Liver (tissue), 9 donors: ENCODE data around the gene CD244. TPM values are rescaled to one million over a fixed set of nuclear protein-coding genes. Genes with fewer than 3 reads are reported as not detected.

Experiments used
- DNase-seq: peaks from one replicate; pipeline ENCODE4 v3.0.0-alpha.2; 2017; ENCODE audit warnings: low spot score
- H3K27ac ChIP-seq, 2 donors: one replicate each; pipeline ENCODE4 v1.7.0; 2013; ENCODE audit warnings: inconsistent platforms in 2 of 2, low read length in 2 of 2, control low read depth in 1 of 2, low read depth in 1 of 2, mild to moderate bottlenecking in 1 of 2
- H3K27me3 ChIP-seq, 4 donors: one replicate each; pipeline versions ENCODE4 v1.6.1 to v1.7.0; 2013; ENCODE audit warnings: low read length in 3 of 4, inconsistent platforms in 1 of 4, mild to moderate bottlenecking in 1 of 4, moderate library complexity in 1 of 4; ENCODE audit not compliant: control insufficient read depth in 4 of 4, insufficient read depth in 4 of 4
- H3K36me3 ChIP-seq, 4 donors: one replicate each; pipeline versions ENCODE4 v1.6.1 to v1.7.0; 2013; ENCODE audit warnings: low read length in 3 of 4, mild to moderate bottlenecking in 3 of 4, low read depth in 1 of 4, moderate library complexity in 1 of 4; ENCODE audit not compliant: control insufficient read depth in 4 of 4, insufficient read depth in 3 of 4
- H3K4me1 ChIP-seq, 4 donors: one replicate each; pipeline versions ENCODE4 v1.6.1 to v1.7.0; 2013; ENCODE audit warnings: low read length in 3 of 4, mild to moderate bottlenecking in 3 of 4, moderate library complexity in 1 of 4; ENCODE audit not compliant: control insufficient read depth in 4 of 4, insufficient read depth in 4 of 4
- H3K4me3 ChIP-seq, 3 donors: one replicate each; pipeline versions ENCODE4 v1.6.1 to v1.7.0; 2013; ENCODE audit warnings: low read length in 3 of 3, control low read depth in 1 of 3, low read depth in 1 of 3, mild to moderate bottlenecking in 1 of 3
- H3K9ac ChIP-seq, 2 donors: one replicate each; pipeline ENCODE4 v1.7.0; 2013; ENCODE audit warnings: low read length in 2 of 2, mild to moderate bottlenecking in 2 of 2, moderate library complexity in 2 of 2, control low read depth in 1 of 2, low read depth in 1 of 2
- H3K9me3 ChIP-seq, 4 donors: one replicate each; pipeline versions ENCODE4 v1.6.1 to v1.7.0; 2013; ENCODE audit warnings: low read length in 3 of 4; ENCODE audit not compliant: control insufficient read depth in 4 of 4
- FOXA2 ChIP-seq: IDR thresholded peaks from 2 replicates; pipeline ENCODE4 v1.6.1; 2016; ENCODE audit warnings: antibody characterized with exemption
- GABPA ChIP-seq, 2 donors: IDR thresholded peaks in 1 of 2; conservative IDR thresholded peaks in 1 of 2; 2 replicates each; pipeline ENCODE4 v1.6.1; 2016; ENCODE audit warnings: antibody characterized with exemption in 2 of 2, mild to moderate bottlenecking in 1 of 2, moderate library complexity in 1 of 2
- HNF4G ChIP-seq: IDR thresholded peaks from 2 replicates; pipeline ENCODE4 v1.6.1; 2016; ENCODE audit warnings: antibody characterized with exemption
- NR2F2 ChIP-seq: IDR thresholded peaks from 2 replicates; pipeline ENCODE4 v1.6.1; 2016; ENCODE audit warnings: antibody characterized with exemption
- RAD21 ChIP-seq, 2 donors: IDR thresholded peaks; 2 replicates each; pipeline ENCODE4 v1.6.1; 2016; ENCODE audit warnings: antibody characterized with exemption in 2 of 2, mild to moderate bottlenecking in 2 of 2
- RXRA ChIP-seq, 2 donors: IDR thresholded peaks; 2 replicates each; pipeline ENCODE4 v1.6.1; 2017 to 2018; ENCODE audit warnings: antibody characterized with exemption in 2 of 2, mild to moderate bottlenecking in 1 of 2
- TAF1 ChIP-seq: conservative IDR thresholded peaks from 2 replicates; pipeline ENCODE4 v1.6.1; 2016; ENCODE audit warnings: antibody characterized with exemption, mild to moderate bottlenecking
- YY1 ChIP-seq: IDR thresholded peaks from 2 replicates; pipeline ENCODE4 v1.6.1; 2016; ENCODE audit warnings: antibody characterized with exemption, mild to moderate bottlenecking
- WGBS: extraction: QIAGEN DNeasy Blood & Tissue Kit; methylation state at CpG from one replicate; pipeline ENCODE4 v1.1.7; 2013; 5-methylcytosine and 5-hydroxymethylcytosine counted together
- polyA plus RNA-seq, 2 donors: library from polyadenylated mRNA; stranded (reverse) in 1 of 2; unstranded in 1 of 2; fragments of 200-250 nt in 1 of 2; fragments of >200 nt in 1 of 2; fragmentation: Nextera tagmentation in 1 of 2; extraction: Ambion mirVana in 1 of 2; gene quantifications; one replicate each; pipeline versions ENCODE4 v1.2.1 to v1.2.3, GENCODE V29; 2013 to 2015
- total RNA-seq, 2 donors: library from RNA; depleted of rRNA; stranded (reverse); fragments of >200 nt; gene quantifications; one replicate each; pipeline ENCODE4 v1.2.3, GENCODE V29; 2014
- TF ChIP-seq, protein P1 (sequence below): IDR thresholded peaks from 2 replicates; pipeline ENCODE4 v1.6.1; 2016; ENCODE audit warnings: antibody characterized with exemption
- TF ChIP-seq, protein P2 (sequence below): fragments of 150-350 bp; IDR thresholded peaks from 2 replicates; pipeline ENCODE4 v1.5.1; 2017; ENCODE audit warnings: improper control_type of control experiment, low read depth, low read length; ENCODE audit not compliant: missing input control
- donor health status: healthy.
- donor health status: healthy.
- donor health status: healthy.
- donor health status: healthy.
- donor health status: healthy.

The CD244 gene
- total and polyA plus RNA-seq, 4 donors: 0.85 to 6.6 (median 1.8) TPM

DNA sequence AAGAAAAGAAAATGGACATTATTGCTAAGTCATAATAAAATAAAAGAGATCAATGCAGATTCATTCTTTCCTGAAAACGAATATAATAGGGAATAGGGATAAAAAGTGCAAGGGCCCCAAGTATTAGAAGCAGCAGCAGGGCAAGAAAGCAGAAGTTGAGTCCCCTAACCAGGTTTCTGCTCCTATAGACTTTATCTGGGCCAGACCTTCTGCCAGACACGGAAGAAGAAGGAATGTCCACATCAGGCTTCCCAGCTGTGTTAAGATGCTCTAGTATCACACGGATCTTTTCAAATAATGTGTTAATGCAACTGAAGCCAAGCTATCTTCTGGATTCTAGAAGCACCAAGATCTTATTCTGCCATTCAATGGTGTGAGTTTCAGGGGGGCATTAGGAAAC is 26.9 kb downstream of the CD244 start:
- no peaks in the 10 kb centered on the region for H3K9me3 ChIP-seq
- WGBS: 71% methylated on average over 3 of the region's 3 CpGs
- H3K27me3 ChIP-seq: no peaks in the 10 kb centered on the region
- no peaks in the 10 kb centered on the region for H3K36me3 ChIP-seq
- H3K9ac ChIP-seq: no peak overlapping the region
- H3K27ac ChIP-seq: no peak overlapping the region
- no peak for DNase-seq
- no peak for TF ChIP-seq RXRA (IDR thresholded peaks at IDR 0.05)
- TF ChIP-seq GABPA (IDR thresholded peaks at IDR 0.05 in 1 of 2, conservative IDR thresholded peaks at IDR 0.05 in 1 of 2): no peak
- H3K4me3 ChIP-seq: no peak overlapping the region
- no peaks in the 10 kb centered on the region for H3K4me1 ChIP-seq

DNA sequence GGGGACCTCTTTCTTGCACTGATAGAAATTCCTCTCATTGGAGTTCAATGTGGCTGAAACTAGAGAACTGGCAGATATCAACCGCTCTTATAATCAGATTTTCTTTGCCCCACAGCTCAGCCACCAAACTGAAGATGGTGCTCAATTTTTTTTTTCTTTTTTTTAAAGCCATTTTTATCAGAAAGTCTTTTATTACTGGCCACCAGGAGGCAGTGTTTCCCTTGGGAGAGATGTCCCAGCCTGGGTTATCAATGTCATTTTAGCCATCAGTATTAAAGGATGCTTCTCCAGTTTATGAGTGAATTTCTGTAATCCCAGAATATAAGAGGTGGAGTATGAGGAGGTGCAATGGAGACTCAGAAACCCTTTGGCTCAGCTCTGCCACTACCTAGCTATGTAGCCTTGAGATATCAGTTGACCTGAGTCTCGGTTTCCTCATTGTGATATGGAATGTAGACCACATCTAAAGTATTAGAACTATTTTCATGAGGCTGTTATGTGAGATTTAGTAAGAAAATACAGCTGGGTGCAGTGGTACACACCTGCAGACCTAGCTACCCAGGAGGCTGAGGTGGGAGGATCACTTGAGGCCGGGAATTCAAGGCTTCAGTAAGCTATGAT is 27.6 kb downstream of the CD244 start:
- DNase-seq: no peak

DNA sequence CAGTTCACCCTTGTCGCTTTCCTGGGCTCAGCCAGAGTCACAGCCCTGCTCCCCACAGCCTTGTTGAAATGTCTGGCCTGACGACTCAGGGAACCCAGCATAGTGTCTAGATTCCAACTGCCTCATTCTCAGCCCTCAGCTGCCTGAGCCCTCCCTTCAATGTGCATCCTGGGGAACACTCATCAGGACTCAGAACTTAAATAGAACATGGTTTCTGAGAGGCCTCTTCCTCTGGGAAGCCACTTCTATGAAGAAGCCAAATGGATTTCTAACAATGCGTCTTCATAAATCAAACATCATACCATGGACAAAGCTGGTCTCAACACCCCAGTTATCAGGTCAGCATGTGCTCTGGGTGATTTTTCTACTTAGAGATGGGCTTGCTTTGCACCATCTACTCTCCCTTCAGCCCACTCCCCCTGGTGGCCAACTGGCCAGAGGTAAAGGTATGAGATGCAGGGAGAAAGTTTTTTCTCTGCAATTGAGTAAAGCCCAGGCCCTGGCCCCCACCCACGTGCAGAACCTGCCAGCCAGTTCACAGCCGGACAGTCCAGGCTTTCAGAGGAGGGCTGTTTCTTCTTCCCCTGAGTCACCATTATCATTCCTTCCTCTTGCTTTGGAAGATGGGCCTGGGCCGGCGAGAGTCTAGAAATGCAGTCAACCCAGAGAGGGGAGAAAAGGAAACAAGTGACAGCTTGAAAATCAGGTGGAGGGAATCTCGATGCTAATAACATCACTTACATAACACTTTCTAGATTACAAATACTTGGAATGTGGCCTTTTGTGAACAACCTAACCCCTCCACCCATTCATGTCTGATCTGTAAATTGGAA is 32.1 kb downstream of the CD244 start:
- no peak overlapping the region for H3K27ac ChIP-seq
- no peaks in the 10 kb centered on the region for H3K9me3 ChIP-seq
- WGBS: 58% methylated on average over 8 of the region's 8 CpGs
- no peaks in the 10 kb centered on the region for H3K36me3 ChIP-seq
- no peak overlapping the region for H3K9ac ChIP-seq
- no peaks in the 10 kb centered on the region for H3K4me1 ChIP-seq
- H3K4me3 ChIP-seq: no peak overlapping the region
- no peak for TF ChIP-seq YY1
- TF ChIP-seq GABPA (IDR thresholded peaks at IDR 0.05 in 1 of 2, conservative IDR thresholded peaks at IDR 0.05 in 1 of 2): no peak
- no peak for TF ChIP-seq FOXA2
- TF ChIP-seq, protein P1, sequence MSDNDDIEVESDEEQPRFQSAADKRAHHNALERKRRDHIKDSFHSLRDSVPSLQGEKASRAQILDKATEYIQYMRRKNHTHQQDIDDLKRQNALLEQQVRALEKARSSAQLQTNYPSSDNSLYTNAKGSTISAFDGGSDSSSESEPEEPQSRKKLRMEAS: no peak
- no peak for TF ChIP-seq TAF1
- no peak for TF ChIP-seq RXRA (IDR thresholded peaks at IDR 0.05)
- no peak for TF ChIP-seq HNF4G
- TF ChIP-seq, protein P2, sequence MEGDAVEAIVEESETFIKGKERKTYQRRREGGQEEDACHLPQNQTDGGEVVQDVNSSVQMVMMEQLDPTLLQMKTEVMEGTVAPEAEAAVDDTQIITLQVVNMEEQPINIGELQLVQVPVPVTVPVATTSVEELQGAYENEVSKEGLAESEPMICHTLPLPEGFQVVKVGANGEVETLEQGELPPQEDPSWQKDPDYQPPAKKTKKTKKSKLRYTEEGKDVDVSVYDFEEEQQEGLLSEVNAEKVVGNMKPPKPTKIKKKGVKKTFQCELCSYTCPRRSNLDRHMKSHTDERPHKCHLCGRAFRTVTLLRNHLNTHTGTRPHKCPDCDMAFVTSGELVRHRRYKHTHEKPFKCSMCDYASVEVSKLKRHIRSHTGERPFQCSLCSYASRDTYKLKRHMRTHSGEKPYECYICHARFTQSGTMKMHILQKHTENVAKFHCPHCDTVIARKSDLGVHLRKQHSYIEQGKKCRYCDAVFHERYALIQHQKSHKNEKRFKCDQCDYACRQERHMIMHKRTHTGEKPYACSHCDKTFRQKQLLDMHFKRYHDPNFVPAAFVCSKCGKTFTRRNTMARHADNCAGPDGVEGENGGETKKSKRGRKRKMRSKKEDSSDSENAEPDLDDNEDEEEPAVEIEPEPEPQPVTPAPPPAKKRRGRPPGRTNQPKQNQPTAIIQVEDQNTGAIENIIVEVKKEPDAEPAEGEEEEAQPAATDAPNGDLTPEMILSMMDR: peak; percentile 62
- peak; percentile 73 to 84 for TF ChIP-seq RAD21 (IDR thresholded peaks at IDR 0.05)
- no peak for TF ChIP-seq NR2F2
- H3K27me3 ChIP-seq: no peaks in the 10 kb centered on the region
- DNase-seq: peak; percentile 84

More for the DNA sequence above, 27.6 kb downstream of the CD244 start:
- Histone ChIP-seq H3K27me3 (no peaks in the 10 kb centered on the region), H3K4me1 (no peaks in the 10 kb centered on the region), H3K27ac (no peak overlapping the region), H3K9ac (no peak overlapping the region), H3K9me3 (no peaks in the 10 kb centered on the region), H3K4me3 (no peak overlapping the region), H3K36me3 (no peaks in the 10 kb centered on the region)
- WGBS: 76% methylated on average over 3 of the region's 3 CpGs
- TF ChIP-seq, protein P2: peak; percentile 68
- TF ChIP-seq GABPA (IDR thresholded peaks at IDR 0.05 in 1 of 2, conservative IDR thresholded peaks at IDR 0.05 in 1 of 2): no peak
- TF ChIP-seq YY1: no peak
- peak; percentile 95 to 96 for TF ChIP-seq RAD21 (IDR thresholded peaks at IDR 0.05)
